C4-2B (cell line): ENCODE measurements around the gene PPP1R11.

Experiments
- CTCF ChIP-seq: fragments of 450-650 bp; conservative IDR thresholded peaks from 2 replicates; pipeline ENCODE4 v1.5.1; 2017; ENCODE audit warnings: mild to moderate bottlenecking
- ZFX ChIP-seq: fragments of 450-650 bp; IDR thresholded peaks from 2 replicates; pipeline ENCODE4 v1.6.1; 2017

DNA sequence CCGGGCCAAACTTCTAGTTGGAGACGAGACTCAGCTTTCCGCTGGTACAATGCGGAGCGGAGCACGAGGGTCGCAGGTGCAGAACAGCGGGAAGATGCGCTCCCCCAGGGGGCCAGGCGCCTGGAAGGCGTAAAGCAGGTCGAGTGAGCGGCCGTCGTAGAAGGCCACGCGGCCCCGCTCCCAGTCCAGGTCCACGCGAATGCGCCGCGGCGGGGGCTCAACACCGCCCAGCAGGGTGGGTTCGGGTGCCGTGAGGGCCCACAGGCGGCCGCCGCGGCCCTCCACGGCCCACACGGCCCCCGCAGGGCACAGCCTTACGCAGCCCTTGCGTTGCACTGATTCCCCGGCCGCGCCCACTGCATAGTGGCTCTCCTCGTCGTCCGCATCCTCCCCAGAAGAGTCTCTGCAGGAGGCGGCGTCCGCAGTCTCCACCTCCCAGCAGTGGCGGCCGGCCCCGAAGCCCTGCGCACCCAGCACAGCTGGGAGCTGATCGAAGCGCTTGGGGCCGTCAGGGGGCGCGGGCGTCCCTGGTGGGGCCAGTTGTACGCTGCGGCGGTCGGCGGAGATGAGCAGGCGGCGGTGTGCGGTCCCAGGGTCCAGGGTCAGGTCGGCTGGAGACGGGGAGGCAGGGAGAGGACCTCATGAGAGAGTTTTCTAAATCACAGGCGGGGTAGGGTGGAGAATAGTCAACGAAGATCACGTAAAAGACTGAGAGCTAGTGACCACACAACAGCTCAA, 4.3 kb downstream of the PPP1R11 start:
- TF ChIP-seq CTCF: no peak
- no peak for TF ChIP-seq ZFX
